Neural progenitor cell (in vitro differentiated cells): ENCODE measurements around the gene RNF144A. TPM values are rescaled to one million over a fixed set of nuclear protein-coding genes. Genes with fewer than 3 reads are reported as not detected.

Source experiments
- DNase-seq: peaks from one replicate; pipeline ENCODE4 v3.0.0-alpha.2; 2016; ENCODE audit warnings: low spot score
- H2AFZ ChIP-seq: fragments of 200-600 bp; sonication (generic); replicated peaks from 2 replicates; pipeline ENCODE4 v1.6.1; 2016; ENCODE audit warnings: antibody characterized with exemption
- H3F3A ChIP-seq: fragments of 200-600 bp; sonication (generic); 2 replicates; pipeline ENCODE4 v1.6.1; 2016; ENCODE audit warnings: antibody characterized with exemption, low read depth
- H3K27ac ChIP-seq: fragments of 200-600 bp; sonication (generic); 2 replicates; pipeline ENCODE4 v1.5.1; 2016; ENCODE audit warnings: mild to moderate bottlenecking
- H3K27me3 ChIP-seq: fragments of 200-600 bp; sonication (generic); 2 replicates; pipeline ENCODE4 v1.6.1; 2016; ENCODE audit warnings: mild to moderate bottlenecking, moderate library complexity
- H3K36me3 ChIP-seq: fragments of 200-600 bp; sonication (generic); 2 replicates; pipeline ENCODE4 v1.5.1; 2016
- H3K4me1 ChIP-seq: fragments of 200-600 bp; sonication (generic); 2 replicates; pipeline ENCODE4 v1.6.1; 2016; ENCODE audit warnings: mixed run types
- H3K4me2 ChIP-seq: fragments of 200-600 bp; sonication (generic); 2 replicates; pipeline ENCODE4 v1.6.1; 2016
- H3K4me3 ChIP-seq: fragments of 200-600 bp; sonication (generic); 2 replicates; pipeline ENCODE4 v1.5.1; 2016
- H3K79me2 ChIP-seq: fragments of 200-600 bp; sonication (generic); 2 replicates; pipeline ENCODE4 v1.6.1; 2016; ENCODE audit warnings: low read depth
- H3K9ac ChIP-seq: fragments of 200-600 bp; sonication (generic); 2 replicates; pipeline ENCODE4 v1.6.1; 2016
- H3K9me3 ChIP-seq: fragments of 200-600 bp; sonication (generic); 2 replicates; pipeline ENCODE4 v1.5.1; 2016; ENCODE audit warnings: low read depth
- H4K20me1 ChIP-seq: fragments of 200-600 bp; sonication (generic); 2 replicates; pipeline ENCODE4 v1.6.1; 2016; ENCODE audit warnings: low read depth
- H3K27ac Mint-ChIP-seq: 3 replicates; pipeline ENCODE4 v1.8.0; 2021; ENCODE audit warnings: mixed read lengths
- H3K27me3 Mint-ChIP-seq: 2 replicates; pipeline ENCODE4 v1.8.0; 2022; ENCODE audit warnings: low read depth, mild to moderate bottlenecking, inconsistent platforms, moderate library complexity, mixed read lengths; ENCODE audit not compliant: insufficient read depth
- H3K36me3 Mint-ChIP-seq: 3 replicates; pipeline ENCODE4 v1.8.0; 2021; ENCODE audit warnings: mixed read lengths
- H3K4me1 Mint-ChIP-seq: 3 replicates; pipeline ENCODE4 v1.8.0; 2021; ENCODE audit warnings: mixed read lengths
- H3K4me3 Mint-ChIP-seq: 3 replicates; pipeline ENCODE4 v1.8.0; 2021; ENCODE audit warnings: mild to moderate bottlenecking, moderate library complexity, mixed read lengths
- H3K9me3 Mint-ChIP-seq: 3 replicates; pipeline ENCODE4 v1.8.0; 2020; ENCODE audit warnings: mixed read lengths
- CTCF ChIP-seq: fragments of 200-600 bp; sonication (generic); IDR thresholded peaks from 2 replicates; pipeline ENCODE4 v1.5.1; 2017; ENCODE audit warnings: antibody characterized with exemption, mild to moderate bottlenecking
- EZH2 ChIP-seq: fragments of 200-600 bp; sonication (generic); IDR thresholded peaks from 2 replicates; pipeline ENCODE4 v1.6.1; 2017; ENCODE audit warnings: antibody characterized with exemption, mild to moderate bottlenecking, moderate library complexity
- EZH2phosphoT487 ChIP-seq: fragments of 200-600 bp; sonication (generic); IDR thresholded peaks from 2 replicates; pipeline ENCODE4 v1.6.1; 2017; ENCODE audit warnings: antibody characterized with exemption
- total RNA-seq: library from RNA; depleted of rRNA; stranded (reverse); fragments of >200 nt; gene quantifications from 2 replicates; pipeline ENCODE4 v1.2.3, GENCODE V29; 2015; ENCODE audit warnings: low replicate concordance

Gene RNF144A
- total RNA-seq, 1 donor from 2014 or later: 32.0 TPM

GRCh38 chr2:6937157-6937556, 19.9 kb downstream of the RNF144A start:
- TF ChIP-seq EZH2: no peak
- TF ChIP-seq CTCF: no peak
- no peak for TF ChIP-seq EZH2phosphoT487
- H3K36me3 ChIP-seq: no peaks in the 10 kb centered on the region
- H3K4me1 ChIP-seq: peaks cover 11% of the 10 kb centered on the region
- Mint-ChIP-seq H3K27ac (no peak overlapping the region), H3K9me3 (peaks cover 21% of the 10 kb centered on the region), H3K4me1 (peaks cover 21% of the 10 kb centered on the region), H3K27me3 (no peaks in the 10 kb centered on the region), H3K36me3 (peaks cover 31% of the 10 kb centered on the region), H3K4me3 (no peak overlapping the region)
- H3K9ac ChIP-seq: no peak overlapping the region
- H3K79me2 ChIP-seq: peaks cover 17% of the 10 kb centered on the region
- no peaks in the 10 kb centered on the region for H4K20me1 ChIP-seq
- H3K4me2 ChIP-seq: no peak overlapping the region
- no peaks in the 10 kb centered on the region for H3F3A ChIP-seq
- no peak overlapping the region for H3K4me3 ChIP-seq
- H2AFZ ChIP-seq: no peak overlapping the region
- DNase-seq: no peak
- no peak overlapping the region for H3K27ac ChIP-seq
- no peaks in the 10 kb centered on the region for H3K27me3 ChIP-seq
- no peaks in the 10 kb centered on the region for H3K9me3 ChIP-seq

- Mint-ChIP-seq H3K4me3 (no peak overlapping the region), H3K4me1 (peaks cover 21% of the 10 kb centered on the region), H3K27ac (peak overlapping the region; percentile 26), H3K27me3 (no peaks in the 10 kb centered on the region), H3K9me3 (peaks cover 18% of the 10 kb centered on the region), H3K36me3 (peaks cover 34% of the 10 kb centered on the region)
- Histone ChIP-seq H3K9me3 (no peaks in the 10 kb centered on the region), H2AFZ (no peak overlapping the region), H3K4me2 (no peak overlapping the region), H3K27ac (no peak overlapping the region), H3K4me3 (no peak overlapping the region), H3K4me1 (peaks cover 11% of the 10 kb centered on the region), H3K79me2 (peaks cover 17% of the 10 kb centered on the region), H3K27me3 (no peaks in the 10 kb centered on the region), H3F3A (no peaks in the 10 kb centered on the region), H3K36me3 (no peaks in the 10 kb centered on the region), H4K20me1 (no peaks in the 10 kb centered on the region), H3K9ac (no peak overlapping the region)
- TF ChIP-seq CTCF (no peak), EZH2phosphoT487 (no peak), EZH2 (no peak)
- no peak for DNase-seq
These were observed 20.4 kb downstream of the RNF144A start for GRCh38 chr2:6937582-6937981.

GRCh38 chr2:6939071-6939470, 21.9 kb downstream of the RNF144A start:
- Histone ChIP-seq H4K20me1 (no peaks in the 10 kb centered on the region), H3K27me3 (no peaks in the 10 kb centered on the region), H3K27ac (no peak overlapping the region), H3K9me3 (no peaks in the 10 kb centered on the region), H3K4me1 (peaks cover 11% of the 10 kb centered on the region), H3K4me3 (no peak overlapping the region), H3K4me2 (no peak overlapping the region), H3F3A (no peaks in the 10 kb centered on the region), H3K9ac (no peak overlapping the region), H3K79me2 (peaks cover 14% of the 10 kb centered on the region), H2AFZ (no peak overlapping the region), H3K36me3 (no peaks in the 10 kb centered on the region)
- H3K36me3 Mint-ChIP-seq: peaks cover 40% of the 10 kb centered on the region
- H3K4me1 Mint-ChIP-seq: peaks cover 21% of the 10 kb centered on the region
- no peaks in the 10 kb centered on the region for H3K27me3 Mint-ChIP-seq
- no peak for DNase-seq
- no peak overlapping the region for H3K4me3 Mint-ChIP-seq
- TF ChIP-seq EZH2: no peak
- TF ChIP-seq CTCF: no peak
- no peak for TF ChIP-seq EZH2phosphoT487
- H3K9me3 Mint-ChIP-seq: peaks cover 10% of the 10 kb centered on the region
- no peak overlapping the region for H3K27ac Mint-ChIP-seq
